ENCODE measurements around the gene S100A13.
"Not testable (repeated sequence)": the region's sequence is repeated elsewhere in the genome, so short reads cannot be mapped to it uniquely, and the experiment has no call there.

S100A13 gene

GRCh38 chr1:153608742-153609584, 18.3 kb downstream of the S100A13 start:
- no peak for FAIRE-seq
- DNase-seq (ENCODE audit: insufficient read length, low spot score) = no peak

GRCh38 chr1:153608089-153608682, 19.1 kb downstream of the S100A13 start:
- DNase-seq (ENCODE audit: insufficient read length, low spot score) (no peak), FAIRE-seq (no peak)

GRCh38 chr1:153607381-153607780, 19.9 kb downstream of the S100A13 start:
- FAIRE-seq = no peak

GRCh38 chr1:153606194-153606593, 21.1 kb downstream of the S100A13 start:
- DNase-seq (ENCODE audit: insufficient read length, low spot score) = no peak
- no peak for FAIRE-seq

More at GRCh38 chr1:153607381-153607780, 19.9 kb downstream of the S100A13 start:
- DNase-seq (ENCODE audit: insufficient read length, low spot score) = no peak

GRCh38 chr1:153602749-153603148, 24.6 kb downstream of the S100A13 start:
- FAIRE-seq = no peak
- DNase-seq (ENCODE audit: insufficient read length, low spot score) = no peak

- FAIRE-seq (no peak), DNase-seq (ENCODE audit: insufficient read length, low spot score) (no peak)
These were observed 27.5 kb downstream of the S100A13 start for GRCh38 chr1:153599847-153600246.

GRCh38 chr1:153598309-153599172, 28.8 kb downstream of the S100A13 start:
- FAIRE-seq (peak; percentile 86), DNase-seq (ENCODE audit: insufficient read length, low spot score) (peak; percentile 85)

GRCh38 chr1:153597206-153597605, 30.1 kb downstream of the S100A13 start:
- FAIRE-seq = no peak

GRCh38 chr1:153592748-153593147, 34.6 kb downstream of the S100A13 start:
- no peak for FAIRE-seq
- no peak for DNase-seq (ENCODE audit: insufficient read length, low spot score)

More at GRCh38 chr1:153597206-153597605, 30.1 kb downstream of the S100A13 start:
- no peak for DNase-seq (ENCODE audit: insufficient read length, low spot score)

GRCh38 chr1:153588482-153588881, 38.8 kb downstream of the S100A13 start:
- DNase-seq (ENCODE audit: insufficient read length, low spot score) (no peak), FAIRE-seq (no peak)

- not testable (repeated sequence) for FAIRE-seq; DNase-seq (ENCODE audit: insufficient read length, low spot score)
These were observed 39.3 kb downstream of the S100A13 start for GRCh38 chr1:153588033-153588432.

GRCh38 chr1:153587314-153587713, 40.0 kb downstream of the S100A13 start:
- FAIRE-seq (no peak), DNase-seq (ENCODE audit: insufficient read length, low spot score) (no peak)

- FAIRE-seq = no peak
- DNase-seq (ENCODE audit: insufficient read length, low spot score) = no peak
These were observed 41.0 kb downstream of the S100A13 start for GRCh38 chr1:153586347-153586746.

GRCh38 chr1:153585006-153585405, 42.3 kb downstream of the S100A13 start:
- DNase-seq (ENCODE audit: insufficient read length, low spot score) = no peak
- no peak for FAIRE-seq

- no peak for DNase-seq (ENCODE audit: insufficient read length, low spot score)
- no peak for FAIRE-seq
These were observed 43.3 kb downstream of the S100A13 start for GRCh38 chr1:153583976-153584375.

- not testable (repeated sequence) for FAIRE-seq; DNase-seq (ENCODE audit: insufficient read length, low spot score)
These were observed 43.8 kb downstream of the S100A13 start for GRCh38 chr1:153583514-153583913.

- DNase-seq (ENCODE audit: insufficient read length, low spot score); FAIRE-seq: not testable (repeated sequence)
These were observed 44.5 kb downstream of the S100A13 start for GRCh38 chr1:153582836-153583235.

GRCh38 chr1:153578936-153579335, 48.4 kb downstream of the S100A13 start:
- DNase-seq (ENCODE audit: insufficient read length, low spot score) = no peak
- no peak for FAIRE-seq

- DNase-seq (ENCODE audit: insufficient read length, low spot score) (no peak), FAIRE-seq (no peak)
These were observed 48.8 kb downstream of the S100A13 start for GRCh38 chr1:153578490-153578889.

GRCh38 chr1:153577624-153578051, 49.7 kb downstream of the S100A13 start:
- FAIRE-seq (no peak), DNase-seq (ENCODE audit: insufficient read length, low spot score) (no peak)

GRCh38 chr1:153577138-153577537, 50.2 kb downstream of the S100A13 start:
- no peak for FAIRE-seq
- no peak for DNase-seq (ENCODE audit: insufficient read length, low spot score)

Measured in GM19239 (cell line).